Measurements from ENCODE around the gene SLC38A5. TPM values are rescaled to one million over a fixed set of nuclear protein-coding genes. Genes with fewer than 3 reads are reported as not detected.

SLC38A5 gene
- polyA plus RNA-seq, 1 of the 3 experiments (the other 2 are of a cell fraction), result 0.33 TPM

GRCh38 chrX:48480142-48480541 is 10.1 kb upstream of the SLC38A5 start:
- CTCF ChIA-PET, result no interaction called here
- H3K36me3 ChIP-seq (replicated peaks in 1 of 2; ENCODE audit: control insufficient read depth in 1 of 2, insufficient read depth in 2 of 2, low read length in 1 of 2), result no peaks in the 10 kb centered on the region
- no peak overlapping the region for H2AFZ ChIP-seq (ENCODE audit: low read depth)
- H3K9ac ChIP-seq, result no peak overlapping the region
- WGBS (ENCODE audit: low lambda C conversion rate), result 47% methylated on average over 3 of the region's 3 CpGs
- H3K4me2 ChIP-seq, result no peak overlapping the region
- H3K27ac ChIP-seq (ENCODE audit: low read depth in 2 of 2, low read length in 1 of 2), result no peak overlapping the region
- no peak for TF ChIP-seq FOSL2 (IDR thresholded peaks at IDR 0.05; ENCODE audit: borderline replicate concordance, low read depth)
- H3K4me3 ChIP-seq (ENCODE audit: low read depth in 2 of 2, low read length in 1 of 2), result no peak overlapping the region
- no peak for DNase-seq
- H4K20me1 ChIP-seq (ENCODE audit: insufficient read depth), result peaks cover 3% of the 10 kb centered on the region; the same call in 1 of the 2 replicates
- no peaks in the 10 kb centered on the region for H3F3A ChIP-seq (replicated peaks; ENCODE audit: insufficient read depth)
- peaks cover 0 to 4% of the 10 kb centered on the region in 2 experiments; a peak in 1 of 4 replicates for H3K4me1 ChIP-seq (ENCODE audit: control insufficient read depth in 1 of 2, insufficient read depth in 2 of 2, low read depth in 1 of 2, low read length in 1 of 2)
- H3K9me3 ChIP-seq, result no peaks in the 10 kb centered on the region
- no peaks in the 10 kb centered on the region; the same call in 1 of the 2 replicates for H3K27me3 ChIP-seq (ENCODE audit: insufficient read depth)
- POLR2A ChIA-PET, result interaction anchor here (0.9 kb wide), 1 partner anchor 94 kb away, joined by 3 read pairs; the partner anchor contains the start of gene RBM3
- H3K9me2 ChIP-seq, result no peaks in the 10 kb centered on the region
- peaks cover 32% of the 10 kb centered on the region for H3K79me2 ChIP-seq (ENCODE audit: insufficient read depth)

- no peak overlapping the region for H3K4me3 ChIP-seq (ENCODE audit: low read depth in 2 of 2, low read length in 1 of 2)
- no peak for TF ChIP-seq YY1 (IDR thresholded peaks at IDR 0.05; ENCODE audit: low read depth)
- TF ChIP-seq MAX (IDR thresholded peaks at IDR 0.05; ENCODE audit: low read depth), result no peak
- TF ChIP-seq ELF1 (IDR thresholded peaks at IDR 0.05), result no peak
- TF ChIP-seq TAF1 (IDR thresholded peaks at IDR 0.05; ENCODE audit: borderline replicate concordance, low read depth, low read length), result no peak
- TF ChIP-seq NFIC (IDR thresholded peaks at IDR 0.05; ENCODE audit: borderline replicate concordance), result no peak
- no peak for TF ChIP-seq USF1 (IDR thresholded peaks at IDR 0.05; ENCODE audit: borderline replicate concordance, low read depth)
- no peak for TF ChIP-seq RXRA (IDR thresholded peaks at IDR 0.05; ENCODE audit: borderline replicate concordance, low read depth)
- TF ChIP-seq EZH2phosphoT487 (IDR thresholded peaks at IDR 0.05; ENCODE audit: borderline replicate concordance, low read depth), result no peak
- TF ChIP-seq IRF3 (IDR thresholded peaks at IDR 0.05; ENCODE audit: low read depth, low read length), result no peak
- no peak for TF ChIP-seq GATA2 (CRISPR knock-in tag; IDR thresholded peaks at IDR 0.05)
- no peak for TF ChIP-seq PBX3 (IDR thresholded peaks at IDR 0.05)
- TF ChIP-seq TEAD4 (IDR thresholded peaks at IDR 0.05; ENCODE audit: borderline replicate concordance, insufficient read depth), result no peak
- no peak for TF ChIP-seq NRF1 (IDR thresholded peaks at IDR 0.05; ENCODE audit: low read depth, low read length)
- TF ChIP-seq MEF2A (IDR thresholded peaks at IDR 0.05; ENCODE audit: borderline replicate concordance, low read depth), result no peak
- no peak for TF ChIP-seq RAD21 (IDR thresholded peaks at IDR 0.05; ENCODE audit: low read length)
- TF ChIP-seq SMC3 (IDR thresholded peaks at IDR 0.05; ENCODE audit: low read depth, low read length), result no peak
- peaks cover 0 to 4% of the 10 kb centered on the region in 2 experiments; a peak in 1 of 4 replicates for H3K4me1 ChIP-seq (ENCODE audit: control insufficient read depth in 1 of 2, insufficient read depth in 2 of 2, low read depth in 1 of 2, low read length in 1 of 2)
- no peaks in the 10 kb centered on the region for H3F3A ChIP-seq (replicated peaks; ENCODE audit: insufficient read depth)
- H3K36me3 ChIP-seq (replicated peaks in 1 of 2; ENCODE audit: control insufficient read depth in 1 of 2, insufficient read depth in 2 of 2, low read length in 1 of 2), result no peaks in the 10 kb centered on the region
- no peak overlapping the region for H3K4me2 ChIP-seq
- CTCF ChIA-PET, result no interaction called here
- no peak overlapping the region for H2AFZ ChIP-seq (ENCODE audit: low read depth)
- H3K27me3 ChIP-seq (ENCODE audit: insufficient read depth), result no peaks in the 10 kb centered on the region; the same call in 1 of the 2 replicates
- no peak overlapping the region for H3K9ac ChIP-seq
- H4K20me1 ChIP-seq (ENCODE audit: insufficient read depth), result peaks cover 3% of the 10 kb centered on the region; the same call in 1 of the 2 replicates
- POLR2A ChIA-PET, result no interaction called here
- DNase-seq, result no peak
- 40% methylated on average over 1 of the region's 5 CpGs for WGBS (ENCODE audit: low lambda C conversion rate)
- H3K27ac ChIP-seq (ENCODE audit: low read depth in 2 of 2, low read length in 1 of 2), result no peak overlapping the region
- H3K9me3 ChIP-seq, result no peaks in the 10 kb centered on the region
- peaks cover 32% of the 10 kb centered on the region for H3K79me2 ChIP-seq (ENCODE audit: insufficient read depth)
- H3K9me2 ChIP-seq, result no peaks in the 10 kb centered on the region
Observed at GRCh38 chrX:48478806-48479205, 8.7 kb upstream of the SLC38A5 start.

All from SK-N-SH (cell line).